Urinary bladder (tissue), 4 donors: ENCODE results near the gene ANKRD35. TPM values are rescaled to one million over a fixed set of nuclear protein-coding genes. Genes with fewer than 3 reads are reported as not detected.
"Not testable (repeated sequence)": the region's sequence is repeated elsewhere in the genome, so short reads cannot be mapped to it uniquely, and the experiment has no call there.

Experiments used
- DNase-seq: peaks from one replicate; pipeline ENCODE4 v3.0.0-alpha.2; 2015; ENCODE audit errors: extremely low spot score
- H3K27ac ChIP-seq: one replicate; pipeline ENCODE4 v1.5.1; 2013; ENCODE audit warnings: low read depth, mild to moderate bottlenecking, moderate library complexity
- H3K36me3 ChIP-seq: one replicate; pipeline ENCODE4 v1.6.1; 2013; ENCODE audit warnings: mild to moderate bottlenecking, moderate library complexity; ENCODE audit not compliant: insufficient read depth
- H3K4me1 ChIP-seq: one replicate; pipeline ENCODE4 v1.6.1; 2013; ENCODE audit warnings: mild to moderate bottlenecking, moderate library complexity; ENCODE audit not compliant: insufficient read depth
- H3K4me3 ChIP-seq: one replicate; pipeline ENCODE4 v1.5.1; 2013; ENCODE audit warnings: low read depth, low read length
- WGBS: extraction: QIAGEN DNeasy Blood & Tissue Kit; methylation state at CpG from one replicate; pipeline ENCODE4 v1.1.7; 2013; 5-methylcytosine and 5-hydroxymethylcytosine counted together
- polyA plus RNA-seq: library from polyadenylated mRNA; stranded (reverse); fragments of 200-250 nt; gene quantifications from one replicate; pipeline ENCODE4 v1.2.3, GENCODE V29; 2013
- total RNA-seq: library from RNA; depleted of rRNA; stranded (reverse); fragments of >200 nt; gene quantifications from one replicate; pipeline ENCODE4 v1.2.3, GENCODE V29; 2014
- donor health status: healthy with polysubstance abuse.
- donor health status: healthy.

Gene ANKRD35
- total RNA-seq (2.2 TPM), polyA plus RNA-seq (13.2 TPM)

- Histone ChIP-seq H3K36me3 (no peaks in the 10 kb centered on the region), H3K4me1 (no peaks in the 10 kb centered on the region), H3K4me3 (peak within 1 kb of the TSS; percentile 52), H3K27ac (no peak within 1 kb of the TSS)
- 1% methylated on average over 36 of the region's 36 CpGs for WGBS
- DNase-seq = no peak
Observed at GRCh38 chr1:145885738-145886287, at the start of gene ANKRD35. Gene ANKRD35, minus strand, starts transcription at chr1:145885866. Its CDS starts 108 bp downstream, at chr1:145885758.

- H3K27ac ChIP-seq, DNase-seq, H3K36me3 ChIP-seq, H3K4me3 ChIP-seq, H3K4me1 ChIP-seq: not testable (repeated sequence)
- WGBS = 44% methylated on average over 9 of the region's 9 CpGs
Observed at GRCh38 chr1:145932522-145933009, 46.9 kb upstream of the ANKRD35 start.

- Histone ChIP-seq H3K4me1 (no peaks in the 10 kb centered on the region), H3K27ac (peak overlapping the region; percentile 87), H3K4me3 (peak overlapping the region; percentile 56), H3K36me3 (peaks cover 4% of the 10 kb centered on the region)
- DNase-seq = no peak
- 64% methylated on average over 20 of the region's 20 CpGs for WGBS
Observed at GRCh38 chr1:145927916-145928643, 42.4 kb upstream of the ANKRD35 start.

- Histone ChIP-seq H3K36me3 (peaks cover 4% of the 10 kb centered on the region), H3K4me1 (no peaks in the 10 kb centered on the region), H3K27ac (peak within 1 kb of the TSS; percentile 87), H3K4me3 (peak within 1 kb of the TSS; percentile 56)
- WGBS = under 1% methylated on average over 41 of the region's 41 CpGs
- peak; percentile 97 for DNase-seq
Observed at GRCh38 chr1:145927063-145927886, 41.6 kb upstream of the ANKRD35 start, which contains the start of gene RBM8A. Gene RBM8A, minus strand, starts transcription at chr1:145927484. Its CDS starts 58 bp downstream, at chr1:145927426.

- DNase-seq = no peak
- Histone ChIP-seq H3K4me1 (no peaks in the 10 kb centered on the region), H3K4me3 (peak overlapping the region; percentile 56), H3K27ac (peak overlapping the region; percentile 79), H3K36me3 (peaks cover 4% of the 10 kb centered on the region)
- 5% methylated on average over 19 of the region's 19 CpGs for WGBS
Observed at GRCh38 chr1:145926686-145927062, 41.0 kb upstream of the ANKRD35 start.

- DNase-seq = no peak
- peaks cover 4% of the 10 kb centered on the region for H3K4me1 ChIP-seq
- 66% methylated on average over 2 of the region's 2 CpGs for WGBS
- no peak overlapping the region for H3K27ac ChIP-seq
- H3K4me3 ChIP-seq = no peak overlapping the region
- peaks cover 2% of the 10 kb centered on the region for H3K36me3 ChIP-seq
Observed at GRCh38 chr1:145922266-145922665, 36.6 kb upstream of the ANKRD35 start.

- WGBS = 91% methylated on average over 2 of the region's 4 CpGs
- DNase-seq, H3K4me3 ChIP-seq, H3K27ac ChIP-seq, H3K4me1 ChIP-seq, H3K36me3 ChIP-seq: not testable (repeated sequence)
Observed at GRCh38 chr1:145920297-145920696, 34.6 kb upstream of the ANKRD35 start.

GRCh38 chr1:145918992-145919939 lies 33.6 kb upstream of the ANKRD35 start:
- peaks cover 4% of the 10 kb centered on the region for H3K4me1 ChIP-seq
- peaks cover 4% of the 10 kb centered on the region for H3K36me3 ChIP-seq
- WGBS = 8% methylated on average over 33 of the region's 33 CpGs
- DNase-seq = no peak
- peak overlapping the region; percentile 78 for H3K4me3 ChIP-seq
- peak overlapping the region; percentile 64 for H3K27ac ChIP-seq

GRCh38 chr1:145918144-145918991 lies 32.7 kb upstream of the ANKRD35 start, which contains the start of gene PEX11B:
Gene PEX11B, minus strand, starts transcription at chr1:145918717. Its CDS starts 29 bp downstream, at chr1:145918688.
- H3K36me3 ChIP-seq = peaks cover 4% of the 10 kb centered on the region
- H3K27ac ChIP-seq = peak within 1 kb of the TSS; percentile 64

GRCh38 chr1:145917595-145917994 lies 31.9 kb upstream of the ANKRD35 start:
- peaks cover 2% of the 10 kb centered on the region for H3K36me3 ChIP-seq
- no peak for DNase-seq
- WGBS = 72% methylated on average over 5 of the region's 5 CpGs
- peak overlapping the region; percentile 78 for H3K4me3 ChIP-seq
- peaks cover 4% of the 10 kb centered on the region for H3K4me1 ChIP-seq
- peak overlapping the region; percentile 15 for H3K27ac ChIP-seq

More at GRCh38 chr1:145918144-145918991, 32.7 kb upstream of the ANKRD35 start, which contains the start of gene PEX11B:
- H3K4me3 ChIP-seq = peak within 1 kb of the TSS; percentile 78
- peaks cover 4% of the 10 kb centered on the region for H3K4me1 ChIP-seq
- WGBS = under 1% methylated on average over 51 of the region's 51 CpGs
- peak; percentile 90 for DNase-seq

GRCh38 chr1:145916745-145917144 lies 31.1 kb upstream of the ANKRD35 start:
- Histone ChIP-seq H3K27ac (no peak overlapping the region), H3K4me3 (no peak overlapping the region), H3K36me3 (peaks cover 2% of the 10 kb centered on the region), H3K4me1 (peaks cover 4% of the 10 kb centered on the region)
- 82% methylated on average over 5 of the region's 5 CpGs for WGBS
- DNase-seq = no peak

GRCh38 chr1:145912128-145912641 lies 26.5 kb upstream of the ANKRD35 start:
- no peak overlapping the region for H3K4me3 ChIP-seq
- H3K4me1 ChIP-seq = no peaks in the 10 kb centered on the region
- WGBS = 79% methylated on average over 11 of the region's 11 CpGs
- no peak overlapping the region for H3K27ac ChIP-seq
- DNase-seq = no peak
- H3K36me3 ChIP-seq = peaks cover 2% of the 10 kb centered on the region
